Measurements from ENCODE around the gene POLK. TPM values are rescaled to one million over a fixed set of nuclear protein-coding genes. Genes with fewer than 3 reads are reported as not detected.

The POLK gene
- total and polyA plus RNA-seq, 2 of the 8 experiments (the other 6 are each of a cell fraction or from before 2014, with no cell fraction given): 2.0 to 9.0 TPM

DNA sequence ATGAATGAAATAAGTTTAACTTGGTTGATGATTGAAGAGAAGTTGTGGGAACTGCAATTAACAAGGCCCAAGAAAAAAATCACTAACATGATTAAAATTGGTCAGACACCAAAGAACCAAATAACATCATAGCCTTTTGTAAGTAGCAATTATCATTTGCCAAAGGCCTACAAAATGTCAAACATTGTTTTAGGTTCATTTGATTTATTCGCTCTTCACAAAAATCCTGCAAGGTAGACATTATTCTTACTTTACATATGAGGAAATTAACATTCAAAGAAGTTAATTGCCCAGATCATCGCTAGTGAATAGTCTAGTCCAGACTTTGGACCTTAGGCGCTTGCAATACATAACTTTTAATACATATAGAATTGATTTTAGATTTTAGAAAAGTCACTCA, 2.6 kb downstream of the POLK start (continued):
- TF ChIP-seq, protein P1, sequence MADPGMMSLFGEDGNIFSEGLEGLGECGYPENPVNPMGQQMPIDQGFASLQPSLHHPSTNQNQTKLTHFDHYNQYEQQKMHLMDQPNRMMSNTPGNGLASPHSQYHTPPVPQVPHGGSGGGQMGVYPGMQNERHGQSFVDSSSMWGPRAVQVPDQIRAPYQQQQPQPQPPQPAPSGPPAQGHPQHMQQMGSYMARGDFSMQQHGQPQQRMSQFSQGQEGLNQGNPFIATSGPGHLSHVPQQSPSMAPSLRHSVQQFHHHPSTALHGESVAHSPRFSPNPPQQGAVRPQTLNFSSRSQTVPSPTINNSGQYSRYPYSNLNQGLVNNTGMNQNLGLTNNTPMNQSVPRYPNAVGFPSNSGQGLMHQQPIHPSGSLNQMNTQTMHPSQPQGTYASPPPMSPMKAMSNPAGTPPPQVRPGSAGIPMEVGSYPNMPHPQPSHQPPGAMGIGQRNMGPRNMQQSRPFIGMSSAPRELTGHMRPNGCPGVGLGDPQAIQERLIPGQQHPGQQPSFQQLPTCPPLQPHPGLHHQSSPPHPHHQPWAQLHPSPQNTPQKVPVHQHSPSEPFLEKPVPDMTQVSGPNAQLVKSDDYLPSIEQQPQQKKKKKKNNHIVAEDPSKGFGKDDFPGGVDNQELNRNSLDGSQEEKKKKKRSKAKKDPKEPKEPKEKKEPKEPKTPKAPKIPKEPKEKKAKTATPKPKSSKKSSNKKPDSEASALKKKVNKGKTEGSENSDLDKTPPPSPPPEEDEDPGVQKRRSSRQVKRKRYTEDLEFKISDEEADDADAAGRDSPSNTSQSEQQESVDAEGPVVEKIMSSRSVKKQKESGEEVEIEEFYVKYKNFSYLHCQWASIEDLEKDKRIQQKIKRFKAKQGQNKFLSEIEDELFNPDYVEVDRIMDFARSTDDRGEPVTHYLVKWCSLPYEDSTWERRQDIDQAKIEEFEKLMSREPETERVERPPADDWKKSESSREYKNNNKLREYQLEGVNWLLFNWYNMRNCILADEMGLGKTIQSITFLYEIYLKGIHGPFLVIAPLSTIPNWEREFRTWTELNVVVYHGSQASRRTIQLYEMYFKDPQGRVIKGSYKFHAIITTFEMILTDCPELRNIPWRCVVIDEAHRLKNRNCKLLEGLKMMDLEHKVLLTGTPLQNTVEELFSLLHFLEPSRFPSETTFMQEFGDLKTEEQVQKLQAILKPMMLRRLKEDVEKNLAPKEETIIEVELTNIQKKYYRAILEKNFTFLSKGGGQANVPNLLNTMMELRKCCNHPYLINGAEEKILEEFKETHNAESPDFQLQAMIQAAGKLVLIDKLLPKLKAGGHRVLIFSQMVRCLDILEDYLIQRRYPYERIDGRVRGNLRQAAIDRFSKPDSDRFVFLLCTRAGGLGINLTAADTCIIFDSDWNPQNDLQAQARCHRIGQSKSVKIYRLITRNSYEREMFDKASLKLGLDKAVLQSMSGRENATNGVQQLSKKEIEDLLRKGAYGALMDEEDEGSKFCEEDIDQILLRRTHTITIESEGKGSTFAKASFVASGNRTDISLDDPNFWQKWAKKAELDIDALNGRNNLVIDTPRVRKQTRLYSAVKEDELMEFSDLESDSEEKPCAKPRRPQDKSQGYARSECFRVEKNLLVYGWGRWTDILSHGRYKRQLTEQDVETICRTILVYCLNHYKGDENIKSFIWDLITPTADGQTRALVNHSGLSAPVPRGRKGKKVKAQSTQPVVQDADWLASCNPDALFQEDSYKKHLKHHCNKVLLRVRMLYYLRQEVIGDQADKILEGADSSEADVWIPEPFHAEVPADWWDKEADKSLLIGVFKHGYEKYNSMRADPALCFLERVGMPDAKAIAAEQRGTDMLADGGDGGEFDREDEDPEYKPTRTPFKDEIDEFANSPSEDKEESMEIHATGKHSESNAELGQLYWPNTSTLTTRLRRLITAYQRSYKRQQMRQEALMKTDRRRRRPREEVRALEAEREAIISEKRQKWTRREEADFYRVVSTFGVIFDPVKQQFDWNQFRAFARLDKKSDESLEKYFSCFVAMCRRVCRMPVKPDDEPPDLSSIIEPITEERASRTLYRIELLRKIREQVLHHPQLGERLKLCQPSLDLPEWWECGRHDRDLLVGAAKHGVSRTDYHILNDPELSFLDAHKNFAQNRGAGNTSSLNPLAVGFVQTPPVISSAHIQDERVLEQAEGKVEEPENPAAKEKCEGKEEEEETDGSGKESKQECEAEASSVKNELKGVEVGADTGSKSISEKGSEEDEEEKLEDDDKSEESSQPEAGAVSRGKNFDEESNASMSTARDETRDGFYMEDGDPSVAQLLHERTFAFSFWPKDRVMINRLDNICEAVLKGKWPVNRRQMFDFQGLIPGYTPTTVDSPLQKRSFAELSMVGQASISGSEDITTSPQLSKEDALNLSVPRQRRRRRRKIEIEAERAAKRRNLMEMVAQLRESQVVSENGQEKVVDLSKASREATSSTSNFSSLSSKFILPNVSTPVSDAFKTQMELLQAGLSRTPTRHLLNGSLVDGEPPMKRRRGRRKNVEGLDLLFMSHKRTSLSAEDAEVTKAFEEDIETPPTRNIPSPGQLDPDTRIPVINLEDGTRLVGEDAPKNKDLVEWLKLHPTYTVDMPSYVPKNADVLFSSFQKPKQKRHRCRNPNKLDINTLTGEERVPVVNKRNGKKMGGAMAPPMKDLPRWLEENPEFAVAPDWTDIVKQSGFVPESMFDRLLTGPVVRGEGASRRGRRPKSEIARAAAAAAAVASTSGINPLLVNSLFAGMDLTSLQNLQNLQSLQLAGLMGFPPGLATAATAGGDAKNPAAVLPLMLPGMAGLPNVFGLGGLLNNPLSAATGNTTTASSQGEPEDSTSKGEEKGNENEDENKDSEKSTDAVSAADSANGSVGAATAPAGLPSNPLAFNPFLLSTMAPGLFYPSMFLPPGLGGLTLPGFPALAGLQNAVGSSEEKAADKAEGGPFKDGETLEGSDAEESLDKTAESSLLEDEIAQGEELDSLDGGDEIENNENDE (IDR thresholded peaks at IDR 0.05; ENCODE audit: insufficient replicate concordance, low read length): no peak
- TF ChIP-seq SUZ12 (IDR thresholded peaks at IDR 0.05; ENCODE audit: low read length): no peak
- no peak for TF ChIP-seq TCF12 (IDR thresholded peaks at IDR 0.05; ENCODE audit: low read depth, low read length)
- TF ChIP-seq NANOG (IDR thresholded peaks at IDR 0.05; ENCODE audit: insufficient read depth, low read depth, low read length, poor library complexity, severe bottlenecking): no peak
- no peak for TF ChIP-seq SP4 (IDR thresholded peaks at IDR 0.05; ENCODE audit: low read length)
- TF ChIP-seq TAF1 (IDR thresholded peaks at IDR 0.05; ENCODE audit: low read depth, low read length): no peak
- no peak for TF ChIP-seq MAFK (IDR thresholded peaks at IDR 0.05; ENCODE audit: low read depth, low read length)
- no peak for TF ChIP-seq CTBP2 (IDR thresholded peaks at IDR 0.05; ENCODE audit: borderline replicate concordance, insufficient read depth, insufficient read length, low read length)
- TF ChIP-seq RAD21 (IDR thresholded peaks at IDR 0.05 in 1 of 2, conservative IDR thresholded peaks at IDR 0.05 in 1 of 2; ENCODE audit: low read depth in 2 of 2, low read length in 2 of 2): no peak
- TF ChIP-seq CHD1 (IDR thresholded peaks at IDR 0.05; ENCODE audit: low read depth, low read length): no peak
- no peak for TF ChIP-seq POLR2AphosphoS5 (IDR thresholded peaks at IDR 0.05; ENCODE audit: low read depth, low read length)
- no peak for TF ChIP-seq BRCA1 (IDR thresholded peaks at IDR 0.05; ENCODE audit: low read depth, low read length)
- no peak for TF ChIP-seq SP2 (IDR thresholded peaks at IDR 0.05; ENCODE audit: low read length)
